ENCODE data around the gene CTSO. TPM values are rescaled to one million over a fixed set of nuclear protein-coding genes. Genes with fewer than 3 reads are reported as not detected.

Gene CTSO
- polyA plus RNA-seq, 1 donor (not counting 4 experiments of a cell fraction or from before 2014, with no cell fraction given) = 3.3 TPM

GRCh38 chr4:155944516-155944915 is 9.2 kb downstream of the CTSO start:
- TF ChIP-seq CTCF (optimal IDR thresholded peaks at IDR 0.05 in 1 of 3, IDR thresholded peaks at IDR 0.05 in 1 of 3, conservative IDR thresholded peaks at IDR 0.05 in 1 of 3; ENCODE audit: extremely low read depth in 1 of 3, insufficient read depth in 2 of 3, low read length in 3 of 3) = no peak
- no peak for TF ChIP-seq EZH2 (IDR thresholded peaks at IDR 0.05; ENCODE audit: low read length)
- no peak for FAIRE-seq
- no peak overlapping the region for H3K27ac ChIP-seq (ENCODE audit: control insufficient read depth, insufficient read depth, low read length)

GRCh38 chr4:155943605-155944291 is 9.9 kb downstream of the CTSO start:
- dilution Hi-C loops (cut with MboI; ENCODE audit: extremely low pct_ligation_motif_present, low sequenced_read_pairs) = no loop called here
- H3K4me1 ChIP-seq (ENCODE audit: control insufficient read depth, extremely low read depth, insufficient read depth, low read length) = no peaks in the 10 kb centered on the region
- H3K27me3 ChIP-seq (ENCODE audit: control insufficient read depth, extremely low read depth, insufficient read depth, low read length) = no peaks in the 10 kb centered on the region
- no peaks in the 10 kb centered on the region for H3K79me2 ChIP-seq (ENCODE audit: control insufficient read depth, insufficient read depth, low read length)
- DNase-seq (ENCODE audit: low read depth, low spot score) (no peak), FAIRE-seq (no peak)
- no peak overlapping the region for H2AFZ ChIP-seq (ENCODE audit: control insufficient read depth, low read length)
- H3K9me3 ChIP-seq (ENCODE audit: control insufficient read depth, low read depth, low read length) = no peaks in the 10 kb centered on the region
- no peak overlapping the region for H3K9ac ChIP-seq (ENCODE audit: control insufficient read depth, extremely low read depth, insufficient read depth, low read length)
- no peaks in the 10 kb centered on the region for H3K36me3 ChIP-seq (ENCODE audit: control insufficient read depth in 2 of 2, extremely low read depth in 1 of 2, insufficient read depth in 2 of 2, low read length in 2 of 2)
- no peak overlapping the region for H3K4me2 ChIP-seq (ENCODE audit: control insufficient read depth, extremely low read depth, insufficient read depth, low read depth, low read length)
- no peaks in the 10 kb centered on the region for H4K20me1 ChIP-seq (ENCODE audit: control insufficient read depth, extremely low read depth, insufficient read depth, low read length)
- no peaks in the 10 kb centered on the region for H3K9me1 ChIP-seq (ENCODE audit: control insufficient read depth, extremely low read depth, insufficient read depth, low read length)
- no peak for TF ChIP-seq CTCF (optimal IDR thresholded peaks at IDR 0.05 in 1 of 3, IDR thresholded peaks at IDR 0.05 in 1 of 3, conservative IDR thresholded peaks at IDR 0.05 in 1 of 3; ENCODE audit: extremely low read depth in 1 of 3, insufficient read depth in 2 of 3, low read length in 3 of 3)
- TF ChIP-seq EZH2 (IDR thresholded peaks at IDR 0.05; ENCODE audit: low read length) = no peak
- H3K4me3 ChIP-seq (ENCODE audit: control insufficient read depth in 2 of 3, extremely low read depth in 1 of 3, insufficient read depth in 2 of 3, low read depth in 1 of 3, low read length in 3 of 3) = no peak overlapping the region
- H3K27ac ChIP-seq (ENCODE audit: control insufficient read depth, insufficient read depth, low read length) = no peak overlapping the region

More at GRCh38 chr4:155944516-155944915, 9.2 kb downstream of the CTSO start:
- dilution Hi-C loops (cut with MboI; ENCODE audit: extremely low pct_ligation_motif_present, low sequenced_read_pairs) = no loop called here
- no peaks in the 10 kb centered on the region for H3K27me3 ChIP-seq (ENCODE audit: control insufficient read depth, extremely low read depth, insufficient read depth, low read length)
- no peaks in the 10 kb centered on the region for H3K4me1 ChIP-seq (ENCODE audit: control insufficient read depth, extremely low read depth, insufficient read depth, low read length)
- H3K79me2 ChIP-seq (ENCODE audit: control insufficient read depth, insufficient read depth, low read length) = no peaks in the 10 kb centered on the region
- no peak overlapping the region for H3K9ac ChIP-seq (ENCODE audit: control insufficient read depth, extremely low read depth, insufficient read depth, low read length)
- H4K20me1 ChIP-seq (ENCODE audit: control insufficient read depth, extremely low read depth, insufficient read depth, low read length) = no peaks in the 10 kb centered on the region
- H2AFZ ChIP-seq (ENCODE audit: control insufficient read depth, low read length) = no peak overlapping the region
- no peaks in the 10 kb centered on the region for H3K36me3 ChIP-seq (ENCODE audit: control insufficient read depth in 2 of 2, extremely low read depth in 1 of 2, insufficient read depth in 2 of 2, low read length in 2 of 2)
- no peak for DNase-seq (ENCODE audit: low read depth, low spot score)
- no peak overlapping the region for H3K4me2 ChIP-seq (ENCODE audit: control insufficient read depth, extremely low read depth, insufficient read depth, low read depth, low read length)
- H3K4me3 ChIP-seq (ENCODE audit: control insufficient read depth in 2 of 3, extremely low read depth in 1 of 3, insufficient read depth in 2 of 3, low read depth in 1 of 3, low read length in 3 of 3) = no peak overlapping the region
- H3K9me3 ChIP-seq (ENCODE audit: control insufficient read depth, low read depth, low read length) = no peaks in the 10 kb centered on the region
- no peaks in the 10 kb centered on the region for H3K9me1 ChIP-seq (ENCODE audit: control insufficient read depth, extremely low read depth, insufficient read depth, low read length)

All from keratinocyte (primary cell).